Sigmoid colon (tissue), 7 donors: Measurements from ENCODE around the gene ATP2B3. TPM values are rescaled to one million over a fixed set of nuclear protein-coding genes. Genes with fewer than 3 reads are reported as not detected.

Source experiments
- DNase-seq: peaks from one replicate; pipeline ENCODE4 v3.0.0-alpha.2; 2019
- H3K27ac ChIP-seq, 4 donors: fragments of 200-600 bp; sonication (generic); one replicate each; pipeline ENCODE4 v1.5.1; 2016 to 2019; ENCODE audit warnings: mild to moderate bottlenecking in 1 of 4
- H3K27me3 ChIP-seq, 3 donors: fragments of 200-600 bp; sonication (generic); one replicate each; pipeline ENCODE4 v1.5.1; 2019; ENCODE audit warnings: mild to moderate bottlenecking in 1 of 3
- H3K36me3 ChIP-seq, 4 donors: fragments of 200-600 bp; sonication (generic); one replicate each; pipeline ENCODE4 v1.5.1; 2016 to 2019
- H3K4me1 ChIP-seq, 4 donors: fragments of 200-600 bp; sonication (generic); one replicate each; pipeline ENCODE4 v1.5.1; 2017 to 2019
- H3K4me3 ChIP-seq, 4 donors: fragments of 200-600 bp; sonication (generic); one replicate each; pipeline ENCODE4 v1.5.1; 2017 to 2019; ENCODE audit warnings: mild to moderate bottlenecking in 2 of 4, moderate library complexity in 1 of 4
- H3K9me3 ChIP-seq, 4 donors: fragments of 200-600 bp in 3 of 4; sonication (generic) in 3 of 4; one replicate each; pipeline versions ENCODE4 v1.5.1 to v1.6.1; 2013 to 2019
- EP300 ChIP-seq, 4 donors: sonication (generic); formaldehyde crosslinking; IDR thresholded peaks; one replicate each; pipeline ENCODE4 v1.6.1; 2017; ENCODE audit warnings: antibody characterized with exemption in 4 of 4
- POLR2A ChIP-seq, 2 donors: fragments of 450-650 bp; IDR thresholded peaks; one replicate each; pipeline ENCODE4 v1.6.1; 2016; ENCODE audit warnings: antibody characterized with exemption in 2 of 2, mild to moderate bottlenecking in 2 of 2, moderate library complexity in 2 of 2
- POLR2AphosphoS5 ChIP-seq, 4 donors: sonication (generic); formaldehyde crosslinking; IDR thresholded peaks; one replicate each; pipeline ENCODE4 v1.6.1; 2017; ENCODE audit warnings: antibody characterized with exemption in 4 of 4
- WGBS, 2 donors: extraction: QIAGEN DNeasy Blood & Tissue Kit; methylation state at CpG; one replicate each; pipeline ENCODE4 v1.1.7; 2013; 5-methylcytosine and 5-hydroxymethylcytosine counted together
- intact Hi-C: fragments of 100-400 bp; cut with DNase I; formaldehyde crosslinking; loops from one replicate; pipeline ENCODE4 v1.15.1; 2023
- polyA plus RNA-seq, 3 donors: library from polyadenylated mRNA; stranded (reverse); fragments of 200-250 nt; gene quantifications; one replicate each; pipeline ENCODE4 v1.2.3, GENCODE V29; 2013
- total RNA-seq, 4 donors: library from RNA; depleted of rRNA; stranded (reverse); fragments of >200 nt; gene quantifications; one replicate each; pipeline ENCODE4 v1.1.0, GENCODE V29; 2016
- TF ChIP-seq, protein P1 (sequence below), 4 experiments: fragments of 450-650 bp in 3 of 4; fragments of 200-600 bp in 1 of 4; IDR thresholded peaks; one replicate each; pipeline ENCODE4 v1.5.1; 2016 to 2019; ENCODE audit warnings: antibody characterized with exemption in 4 of 4, mild to moderate bottlenecking in 3 of 4, moderate library complexity in 2 of 4
- donor health status: healthy with polysubstance abuse.
- donor health status: Bipolar disorder and iron deficiency.
- donor health status: healthy.

Gene ATP2B3
- total and polyA plus RNA-seq, 7 donors, result under 0.01 to 0.95 (median 0.26) TPM; not detected in 2

- DNase-seq, result no peak
- no peaks in the 10 kb centered on the region for H3K27me3 ChIP-seq
- no peaks in the 10 kb centered on the region for H3K36me3 ChIP-seq
- intact Hi-C loops, result no loop called here
- WGBS, 2 donors, result 83 to 84% methylated on average over 21 of the region's 21 CpGs
- H3K4me3 ChIP-seq, result no peak overlapping the region
- no peak overlapping the region for H3K27ac ChIP-seq
- H3K4me1 ChIP-seq, result no peaks in the 10 kb centered on the region
- TF ChIP-seq POLR2A (IDR thresholded peaks at IDR 0.05) (no peak), EP300 (IDR thresholded peaks at IDR 0.05) (no peak), POLR2AphosphoS5 (IDR thresholded peaks at IDR 0.05) (no peak)
- TF ChIP-seq, protein P1, sequence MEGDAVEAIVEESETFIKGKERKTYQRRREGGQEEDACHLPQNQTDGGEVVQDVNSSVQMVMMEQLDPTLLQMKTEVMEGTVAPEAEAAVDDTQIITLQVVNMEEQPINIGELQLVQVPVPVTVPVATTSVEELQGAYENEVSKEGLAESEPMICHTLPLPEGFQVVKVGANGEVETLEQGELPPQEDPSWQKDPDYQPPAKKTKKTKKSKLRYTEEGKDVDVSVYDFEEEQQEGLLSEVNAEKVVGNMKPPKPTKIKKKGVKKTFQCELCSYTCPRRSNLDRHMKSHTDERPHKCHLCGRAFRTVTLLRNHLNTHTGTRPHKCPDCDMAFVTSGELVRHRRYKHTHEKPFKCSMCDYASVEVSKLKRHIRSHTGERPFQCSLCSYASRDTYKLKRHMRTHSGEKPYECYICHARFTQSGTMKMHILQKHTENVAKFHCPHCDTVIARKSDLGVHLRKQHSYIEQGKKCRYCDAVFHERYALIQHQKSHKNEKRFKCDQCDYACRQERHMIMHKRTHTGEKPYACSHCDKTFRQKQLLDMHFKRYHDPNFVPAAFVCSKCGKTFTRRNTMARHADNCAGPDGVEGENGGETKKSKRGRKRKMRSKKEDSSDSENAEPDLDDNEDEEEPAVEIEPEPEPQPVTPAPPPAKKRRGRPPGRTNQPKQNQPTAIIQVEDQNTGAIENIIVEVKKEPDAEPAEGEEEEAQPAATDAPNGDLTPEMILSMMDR (IDR thresholded peaks at IDR 0.05), result no peak
- H3K9me3 ChIP-seq, result no peaks in the 10 kb centered on the region
These were observed 51.1 kb downstream of the ATP2B3 start for GRCh38 chrX:153568451-153569011.

GRCh38 chrX:153569475-153569874 is 52.0 kb downstream of the ATP2B3 start:
- 89 to 94% methylated on average over 13 of the region's 13 CpGs for WGBS, 2 donors
- no peak for DNase-seq
- Histone ChIP-seq H3K9me3 (no peaks in the 10 kb centered on the region), H3K27me3 (no peaks in the 10 kb centered on the region), H3K36me3 (no peaks in the 10 kb centered on the region), H3K4me3 (no peak overlapping the region), H3K27ac (no peak overlapping the region), H3K4me1 (no peaks in the 10 kb centered on the region)
- intact Hi-C loops, result no loop called here
- TF ChIP-seq POLR2AphosphoS5 (IDR thresholded peaks at IDR 0.05), result no peak

DNA sequence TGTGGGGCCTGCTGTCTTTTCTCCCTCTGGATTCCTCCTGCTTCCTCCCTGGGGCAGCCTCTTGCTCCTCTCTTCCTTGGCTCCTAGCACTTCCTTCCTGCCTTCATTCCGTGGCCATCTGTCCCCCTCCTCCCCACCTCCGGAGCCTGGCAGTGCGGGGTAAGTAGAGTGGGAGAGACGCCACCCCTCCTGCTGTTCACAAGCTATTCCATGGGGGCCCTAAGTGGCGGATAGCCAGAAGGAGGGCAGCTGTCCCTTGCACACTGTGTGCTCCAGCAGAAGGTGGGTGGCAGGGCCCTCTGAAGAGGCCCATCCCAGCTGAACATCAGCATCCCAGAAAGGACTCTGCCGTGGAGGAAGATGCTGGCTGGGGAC is 54.1 kb downstream of the ATP2B3 start:
- Histone ChIP-seq H3K27me3 (no peaks in the 10 kb centered on the region), H3K4me1 (no peaks in the 10 kb centered on the region), H3K9me3 (no peaks in the 10 kb centered on the region), H3K36me3 (no peaks in the 10 kb centered on the region), H3K27ac (no peak overlapping the region), H3K4me3 (no peak overlapping the region)
- intact Hi-C loops, result no loop called here
- WGBS, 2 donors, result 83 to 84% methylated on average over 6 of the region's 6 CpGs
- TF ChIP-seq POLR2AphosphoS5 (IDR thresholded peaks at IDR 0.05) (no peak), EP300 (IDR thresholded peaks at IDR 0.05) (no peak), POLR2A (IDR thresholded peaks at IDR 0.05) (no peak)
- TF ChIP-seq, protein P1 (IDR thresholded peaks at IDR 0.05), result no peak
- DNase-seq, result no peak

DNA sequence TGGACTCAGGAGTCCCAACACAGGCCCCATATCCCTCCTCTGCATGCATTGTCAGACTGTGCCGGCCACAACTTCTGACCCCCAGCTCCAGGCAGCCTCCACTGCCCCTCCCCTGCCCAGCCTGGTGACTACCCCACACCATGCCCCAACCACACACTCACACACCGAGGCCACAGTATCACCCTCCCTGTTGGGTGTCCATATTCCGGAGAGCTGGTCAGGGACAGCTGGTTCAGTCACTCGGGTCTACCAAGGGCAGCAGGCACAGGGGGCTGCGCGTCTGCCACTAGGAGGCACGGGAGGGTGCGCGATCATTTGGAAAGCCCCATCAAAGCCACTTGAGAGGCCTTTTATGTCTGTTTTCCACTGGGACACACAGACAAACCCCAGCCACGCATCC is 55.2 kb downstream of the ATP2B3 start:
- Histone ChIP-seq H3K4me1 (no peaks in the 10 kb centered on the region), H3K27ac (no peak overlapping the region), H3K27me3 (no peaks in the 10 kb centered on the region), H3K36me3 (no peaks in the 10 kb centered on the region), H3K9me3 (no peaks in the 10 kb centered on the region), H3K4me3 (no peak overlapping the region)
- 94% methylated on average over 10 of the region's 10 CpGs for WGBS, 2 donors
- intact Hi-C loops, result no loop called here
- no peak for TF ChIP-seq POLR2AphosphoS5 (IDR thresholded peaks at IDR 0.05)
- no peak for TF ChIP-seq EP300 (IDR thresholded peaks at IDR 0.05)
- TF ChIP-seq, protein P1 (IDR thresholded peaks at IDR 0.05), result no peak
- TF ChIP-seq POLR2A (IDR thresholded peaks at IDR 0.05), result no peak
- no peak for DNase-seq

DNA sequence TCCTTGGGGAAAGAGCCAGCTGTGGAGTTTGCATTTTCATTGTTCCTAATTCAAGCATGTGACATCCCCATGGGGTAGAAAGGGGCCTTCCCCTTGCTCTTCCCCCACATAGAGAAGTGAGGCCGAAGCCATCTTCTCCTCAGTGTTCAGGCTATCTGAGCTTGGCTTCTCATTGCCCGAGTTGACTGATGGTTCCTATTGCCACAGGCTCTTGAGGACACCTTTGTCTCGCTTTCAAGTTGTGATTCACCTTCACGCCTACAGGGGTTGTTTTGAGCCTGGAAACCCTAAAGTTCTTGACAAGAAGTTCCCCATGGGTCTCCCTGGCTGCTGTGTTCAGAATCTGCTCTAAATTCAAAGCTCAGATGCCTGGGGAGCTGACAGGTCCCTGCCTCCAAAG is 56.5 kb downstream of the ATP2B3 start:
- Histone ChIP-seq H3K4me3 (no peak overlapping the region), H3K27ac (no peak overlapping the region), H3K9me3 (no peaks in the 10 kb centered on the region), H3K27me3 (no peaks in the 10 kb centered on the region), H3K36me3 (no peaks in the 10 kb centered on the region), H3K4me1 (no peaks in the 10 kb centered on the region)
- intact Hi-C loops, result no loop called here
- no peak for TF ChIP-seq EP300 (IDR thresholded peaks at IDR 0.05)
- TF ChIP-seq POLR2AphosphoS5 (IDR thresholded peaks at IDR 0.05), result no peak
- no peak for TF ChIP-seq POLR2A (IDR thresholded peaks at IDR 0.05)
- TF ChIP-seq, protein P1 (IDR thresholded peaks at IDR 0.05), result no peak
- WGBS, 2 donors, result 72 to 78% methylated on average over 4 of the region's 4 CpGs
- no peak for DNase-seq
